OCI-LY7 (cell line): ENCODE results near the gene NATD1.

Experiments
- CTCF ChIP-seq: fragments of 200-600 bp; sonication (generic); conservative IDR thresholded peaks from 2 replicates; pipeline ENCODE4 v1.5.1; 2014; ENCODE audit warnings: mild to moderate bottlenecking, antibody characterized with exemption, low read length, moderate library complexity, mixed read lengths
- EZH2phosphoT487 ChIP-seq: fragments of 200-600 bp; sonication (generic); IDR thresholded peaks from 2 replicates; pipeline ENCODE4 v1.6.1; 2018; ENCODE audit warnings: low read depth, borderline replicate concordance, mild to moderate bottlenecking, mixed run types, antibody characterized with exemption, low read length, moderate library complexity, mixed read lengths

- TF ChIP-seq CTCF = no peak
- no peak for TF ChIP-seq EZH2phosphoT487
Measured at GRCh38 chr17:21286066-21286770, 33.0 kb upstream of the NATD1 start.
